Naive thymus-derived CD4-positive, alpha-beta T cell (primary cell): Measurements from ENCODE around the gene LRRC61. TPM values are rescaled to one million over a fixed set of nuclear protein-coding genes. Genes with fewer than 3 reads are reported as not detected.
A peak's percentile ranks its signal among the peaks of the same experiment; 100 is the strongest.

Experiments
- ATAC-seq: fragments of 150-1000 bp; cut with Tn5 transposase; 2 replicates; pipeline ENCODE4 v1.10.0; 2021; ENCODE audit warnings: mild to moderate bottlenecking, moderate library complexity
- CTCF ChIA-PET: fragments of 350-600 bp; sonication (Branson Sonifier 250); formaldehyde crosslinking; loops from one replicate; lab custom pipeline; 2021; ENCODE audit warnings: antibody characterized with exemption; lab: Charles Lee
- POLR2A ChIA-PET: fragments of 350-600 bp; sonication (Branson Sonifier 250); formaldehyde crosslinking; loops from one replicate; lab custom pipeline; 2021; ENCODE audit warnings: antibody characterized with exemption, inconsistent platforms; lab: Charles Lee
- DNase-seq, 9 donors: peaks; one replicate each; pipeline versions ENCODE4 v3.0.0 to v3.0.0-alpha.2; 2020 to 2022; ENCODE audit warnings: mixed read lengths in 1 of 9
- H3K27ac ChIP-seq: one replicate; pipeline ENCODE4 v1.7.0; 2013; ENCODE audit warnings: mild to moderate bottlenecking, low read depth, low read length, moderate library complexity
- H3K27me3 ChIP-seq, 2 donors: one replicate each; pipeline ENCODE4 v1.7.0; 2013; ENCODE audit warnings: low read length in 2 of 2, mild to moderate bottlenecking in 2 of 2, moderate library complexity in 2 of 2; ENCODE audit not compliant: control insufficient read depth in 2 of 2, insufficient read depth in 2 of 2
- H3K36me3 ChIP-seq, 3 experiments: 1 replicate in 2 of 3; 2 replicates in 1 of 3; pipeline ENCODE4 v1.7.0; 2013; ENCODE audit warnings: low read length in 3 of 3, mild to moderate bottlenecking in 3 of 3, moderate library complexity in 1 of 3; ENCODE audit not compliant: insufficient read depth in 3 of 3, control insufficient read depth in 2 of 3
- H3K4me1 ChIP-seq, 2 donors: one replicate each; pipeline ENCODE4 v1.7.0; 2013; ENCODE audit warnings: low read length in 2 of 2, mild to moderate bottlenecking in 2 of 2, moderate library complexity in 1 of 2; ENCODE audit not compliant: control insufficient read depth in 2 of 2, insufficient read depth in 2 of 2
- H3K4me3 ChIP-seq: 2 replicates; pipeline ENCODE4 v1.7.0; 2013; ENCODE audit warnings: mild to moderate bottlenecking, low read length
- H3K9me3 ChIP-seq, 3 experiments: 1 replicate in 2 of 3; 2 replicates in 1 of 3; pipeline ENCODE4 v1.7.0; 2013; ENCODE audit warnings: low read length in 3 of 3; ENCODE audit not compliant: control insufficient read depth in 2 of 3
- H3K27ac Mint-ChIP-seq, 9 donors: one replicate each; pipeline ENCODE4 v1.8.0; 2020 to 2022; ENCODE audit warnings: mixed read lengths in 9 of 9, mild to moderate bottlenecking in 8 of 9, moderate library complexity in 5 of 9, inconsistent platforms in 2 of 9
- H3K27me3 Mint-ChIP-seq, 5 donors: one replicate each; pipeline ENCODE4 v1.8.0; 2021 to 2022; ENCODE audit warnings: mixed read lengths in 5 of 5, mild to moderate bottlenecking in 1 of 5
- H3K36me3 Mint-ChIP-seq, 5 donors: one replicate each; pipeline ENCODE4 v1.8.0; 2020 to 2022; ENCODE audit warnings: mixed read lengths in 5 of 5, mild to moderate bottlenecking in 3 of 5, inconsistent platforms in 1 of 5
- H3K4me1 Mint-ChIP-seq, 7 donors: one replicate each; pipeline ENCODE4 v1.8.0; 2020 to 2022; ENCODE audit warnings: mixed read lengths in 7 of 7, mild to moderate bottlenecking in 3 of 7, inconsistent platforms in 1 of 7
- H3K4me3 Mint-ChIP-seq, 10 donors: one replicate each; pipeline ENCODE4 v1.8.0; 2020 to 2022; ENCODE audit warnings: mild to moderate bottlenecking in 10 of 10, mixed read lengths in 10 of 10, moderate library complexity in 6 of 10, inconsistent platforms in 2 of 10
- H3K9me3 Mint-ChIP-seq, 11 donors: one replicate each; pipeline ENCODE4 v1.8.0; 2020 to 2022; ENCODE audit warnings: mixed read lengths in 11 of 11, mild to moderate bottlenecking in 4 of 11, inconsistent platforms in 1 of 11, moderate library complexity in 1 of 11
- intact Hi-C, 2 donors: fragments of 100-400 bp; cut with micrococcal nuclease; formaldehyde crosslinking; loops; one replicate each; pipeline ENCODE4 v1.15.1; 2023
- polyA plus RNA-seq, 2 donors: library from polyadenylated mRNA; unstranded; fragments of 300-500 nt; fragmentation: Illumina TruSeq; gene quantifications; one replicate each; pipeline ENCODE4 v1.2.3, GENCODE V29; 2021
- total RNA-seq, 6 experiments: library from RNA in 5 of 6; stranded (reverse) in 5 of 6; gene quantifications; 1 replicate in 5 of 6; 2 replicates in 1 of 6; pipeline ENCODE4 v1.2.3 and lab custom pipeline; 2021 to 2026

Gene LRRC61
- total and polyA plus RNA-seq, 7 experiments from 2014 or later = 8.3 to 30.0 (median 13.8) TPM

DNA sequence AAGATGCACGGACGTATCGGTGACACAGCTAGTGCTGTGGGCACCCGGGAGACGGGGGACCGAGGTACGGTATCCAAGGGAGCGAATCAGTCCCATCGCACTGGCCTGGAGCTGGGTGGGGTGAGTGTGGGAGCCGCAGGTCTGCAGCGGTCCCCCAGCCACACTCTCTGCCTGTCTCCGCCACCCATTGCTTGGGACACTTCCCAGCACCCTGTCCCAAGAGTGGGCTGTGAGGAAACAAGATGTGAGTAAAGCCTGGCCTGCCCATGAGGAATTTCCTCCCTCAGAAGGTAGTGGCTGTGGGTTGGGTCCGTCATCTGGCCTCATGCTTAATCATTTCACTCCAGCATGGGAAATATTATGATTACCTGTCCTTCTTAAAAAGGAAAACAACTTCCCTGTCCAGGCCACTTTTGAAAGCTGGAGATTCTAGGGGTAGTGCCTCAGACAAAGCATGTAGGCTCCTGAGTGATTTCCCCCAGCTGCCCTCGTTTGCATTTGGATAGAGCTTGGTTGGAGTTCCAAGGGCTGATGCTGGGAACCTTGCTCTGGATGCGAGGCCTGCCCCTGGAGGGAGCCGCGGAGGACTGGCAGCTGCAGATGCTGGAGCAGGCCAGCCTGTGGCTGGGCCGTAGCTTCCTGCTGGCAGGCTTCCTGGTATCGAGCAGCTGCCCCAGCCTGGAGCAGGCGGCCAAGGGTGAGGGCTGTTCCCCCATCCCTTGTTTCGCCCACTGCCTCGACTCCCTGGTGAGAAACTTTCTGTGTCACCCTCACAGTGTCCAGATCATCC lies 6.4 kb downstream of the LRRC61 start:
- peaks cover 10 to 40% (median 17%) of the 10 kb centered on the region in 5 donors for H3K36me3 Mint-ChIP-seq
- CTCF ChIA-PET = no interaction called here
- no peak for DNase-seq

DNA sequence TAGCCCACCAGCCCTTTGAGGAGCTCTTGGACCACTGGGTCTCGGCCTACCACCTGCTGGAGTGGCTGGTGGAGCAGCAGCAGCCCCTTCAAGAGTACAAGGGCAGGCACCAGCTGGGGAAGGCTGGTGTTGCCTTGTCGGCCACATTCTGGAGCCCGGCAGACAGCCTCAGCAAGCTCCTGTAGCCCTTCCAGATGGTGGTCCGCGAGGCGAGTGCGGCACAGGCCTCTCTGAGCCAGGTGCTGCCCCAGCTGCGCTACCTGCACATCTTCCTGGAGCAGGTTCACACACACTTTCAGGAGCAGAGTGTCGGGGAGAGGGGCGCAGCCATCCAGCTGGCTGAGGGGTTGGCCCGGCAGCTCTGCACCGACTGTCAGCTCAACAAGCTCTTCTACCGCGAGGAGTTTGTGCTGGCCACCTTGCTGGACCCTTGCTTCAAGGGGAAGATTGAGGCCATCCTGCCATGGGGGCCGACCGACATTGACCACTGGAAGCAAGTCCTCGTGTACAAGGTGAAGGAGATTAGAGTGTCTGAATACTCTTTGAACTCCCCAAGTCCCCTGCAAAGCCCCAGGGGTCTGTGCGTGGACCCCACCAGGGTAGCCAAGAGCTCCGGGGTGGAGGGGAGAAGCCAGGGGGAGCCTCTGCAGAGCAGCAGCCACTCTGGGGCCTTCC lies 7.2 kb downstream of the LRRC61 start:
- Mint-ChIP-seq H3K4me3 (no peak overlapping the region), H3K27me3 (no peaks in the 10 kb centered on the region), H3K9me3 (peaks cover 0 to 1% (median 0%) of the 10 kb centered on the region in 11 donors), H3K36me3 (peaks cover 10 to 40% (median 17%) of the 10 kb centered on the region in 5 donors), H3K27ac (no peak overlapping the region), H3K4me1 (peaks cover 1 to 14% (median 4%) of the 10 kb centered on the region in 7 donors)
- Histone ChIP-seq H3K4me1 (no peaks in the 10 kb centered on the region), H3K27me3 (no peaks in the 10 kb centered on the region), H3K27ac (no peak overlapping the region), H3K9me3 (no peaks in the 10 kb centered on the region), H3K36me3 (peaks cover 0 to 48% (median 0%) of the 10 kb centered on the region in 3 experiments), H3K4me3 (no peak overlapping the region)
- intact Hi-C loops = no loop called here
- ChIA-PET CTCF (no interaction called here), POLR2A (no interaction called here)
- ATAC-seq (no peak), DNase-seq (no peak)

More for the DNA sequence above, 6.4 kb downstream of the LRRC61 start:
- no peaks in the 10 kb centered on the region for H3K27me3 ChIP-seq
- H3K4me1 ChIP-seq = peaks cover 0 to 3% of the 10 kb centered on the region in 2 donors
- POLR2A ChIA-PET = no interaction called here
- H3K36me3 ChIP-seq = peaks cover 0 to 48% (median 0%) of the 10 kb centered on the region in 3 experiments
- Mint-ChIP-seq H3K27me3 (no peaks in the 10 kb centered on the region), H3K4me1 (peaks cover 9 to 22% (median 12%) of the 10 kb centered on the region in 7 donors), H3K27ac (peak overlapping the region in 1 of 9 donors; percentile 24), H3K9me3 (peaks cover 0 to 1% (median 0%) of the 10 kb centered on the region in 11 donors), H3K4me3 (no peak overlapping the region)
- intact Hi-C loops = no loop called here
- no peak for ATAC-seq
- no peak overlapping the region for H3K27ac ChIP-seq
- no peak overlapping the region for H3K4me3 ChIP-seq
- no peaks in the 10 kb centered on the region for H3K9me3 ChIP-seq

DNA sequence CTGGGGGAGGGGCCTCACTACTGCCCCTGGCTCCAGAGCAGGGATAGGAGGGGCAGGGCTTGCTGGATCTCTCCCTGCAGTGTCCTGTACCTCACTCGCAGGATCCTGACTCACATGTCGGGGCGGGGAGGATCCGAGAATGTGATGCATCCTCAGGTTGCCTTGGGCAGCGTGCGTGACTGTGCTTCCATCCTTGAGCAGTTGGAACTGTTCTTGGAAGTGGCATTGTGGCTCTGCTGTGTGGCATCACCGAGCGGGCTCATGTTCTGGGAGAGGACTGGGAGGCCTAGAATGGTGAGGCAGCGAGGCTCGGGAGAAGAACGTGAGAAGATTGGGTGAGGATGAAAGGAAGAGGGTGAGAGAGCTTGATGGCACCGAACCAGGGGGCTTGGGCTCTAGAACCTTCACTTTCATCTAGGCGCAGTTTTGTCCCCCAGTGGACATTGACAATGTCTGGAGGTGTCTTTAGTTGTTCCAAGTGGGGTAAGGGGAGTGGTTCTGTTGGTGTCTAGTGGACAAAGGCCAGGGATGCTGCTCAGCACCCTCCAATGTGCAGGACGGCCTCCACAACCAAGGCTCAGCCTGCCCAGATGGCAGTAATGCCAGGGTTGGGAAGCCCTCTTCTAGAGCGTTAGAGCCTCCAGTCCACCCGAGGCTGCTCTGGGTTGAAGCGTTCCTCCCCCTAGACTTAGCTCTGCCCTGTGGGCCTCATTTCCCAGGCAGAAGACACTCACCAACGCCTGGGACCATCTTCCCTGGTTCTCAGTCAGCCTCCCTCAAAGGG lies 9.9 kb downstream of the LRRC61 start:
- H3K27ac Mint-ChIP-seq = no peak overlapping the region
- POLR2A ChIA-PET = no interaction called here
- H3K36me3 ChIP-seq = peaks cover 0 to 38% (median 0%) of the 10 kb centered on the region in 3 experiments
- H3K27me3 ChIP-seq = no peaks in the 10 kb centered on the region
- no peak overlapping the region for H3K4me3 ChIP-seq
- H3K27ac ChIP-seq = no peak overlapping the region
- H3K27me3 Mint-ChIP-seq = no peaks in the 10 kb centered on the region
- CTCF ChIA-PET = interaction anchor here (0.6 kb wide), 1 partner anchor 481 kb away, joined by 3 read pairs; no protein-coding TSS in a partner anchor
- H3K36me3 Mint-ChIP-seq = peaks cover 2 to 33% (median 9%) of the 10 kb centered on the region in 5 donors
- intact Hi-C loops = no loop called here
- ATAC-seq (no peak), DNase-seq (no peak)
- H3K9me3 ChIP-seq = no peaks in the 10 kb centered on the region
- H3K4me1 ChIP-seq = no peaks in the 10 kb centered on the region
- no peak overlapping the region for H3K4me3 Mint-ChIP-seq
- peaks cover 0 to 1% (median 0%) of the 10 kb centered on the region in 11 donors for H3K9me3 Mint-ChIP-seq
- H3K4me1 Mint-ChIP-seq = peaks cover 0 to 4% (median 0%) of the 10 kb centered on the region in 7 donors

DNA sequence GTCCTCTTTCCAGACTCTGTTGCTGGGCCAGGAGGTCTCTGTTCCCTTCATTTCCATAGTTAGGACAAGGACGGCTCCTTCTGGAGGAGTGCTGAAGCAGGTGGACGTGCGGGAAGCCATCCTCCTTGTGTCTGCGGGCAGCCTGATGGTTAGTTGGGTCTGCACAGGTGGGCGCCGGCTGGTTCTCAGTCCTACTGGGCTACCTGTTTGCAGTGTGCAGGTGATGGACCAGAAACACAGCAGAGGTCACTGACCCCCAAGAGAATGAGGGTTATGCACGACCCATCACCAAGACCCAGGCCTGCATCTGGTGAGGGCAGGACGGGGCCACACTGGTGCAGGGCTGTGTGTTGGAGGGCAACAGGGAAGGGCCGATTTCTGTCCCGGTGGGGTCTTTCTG lies 10.5 kb downstream of the LRRC61 start:
- Histone ChIP-seq H3K9me3 (no peaks in the 10 kb centered on the region), H3K27ac (no peak overlapping the region), H3K36me3 (peaks cover 0 to 31% (median 0%) of the 10 kb centered on the region in 3 experiments), H3K4me3 (no peak overlapping the region), H3K4me1 (no peaks in the 10 kb centered on the region), H3K27me3 (no peaks in the 10 kb centered on the region)
- H3K36me3 Mint-ChIP-seq = peaks cover 2 to 31% (median 6%) of the 10 kb centered on the region in 5 donors
- no peaks in the 10 kb centered on the region for H3K27me3 Mint-ChIP-seq
- POLR2A ChIA-PET = no interaction called here
- no peak overlapping the region for H3K4me3 Mint-ChIP-seq
- CTCF ChIA-PET = interaction anchor here (0.6 kb wide), 1 partner anchor 481 kb away, joined by 3 read pairs; no protein-coding TSS in a partner anchor
- peaks cover 0 to 1% (median 0%) of the 10 kb centered on the region in 11 donors for H3K9me3 Mint-ChIP-seq
- intact Hi-C loops = no loop called here
- no peak overlapping the region for H3K27ac Mint-ChIP-seq
- no peak for DNase-seq
- peaks cover 0 to 4% (median 0%) of the 10 kb centered on the region in 7 donors for H3K4me1 Mint-ChIP-seq
- ATAC-seq = no peak

DNA sequence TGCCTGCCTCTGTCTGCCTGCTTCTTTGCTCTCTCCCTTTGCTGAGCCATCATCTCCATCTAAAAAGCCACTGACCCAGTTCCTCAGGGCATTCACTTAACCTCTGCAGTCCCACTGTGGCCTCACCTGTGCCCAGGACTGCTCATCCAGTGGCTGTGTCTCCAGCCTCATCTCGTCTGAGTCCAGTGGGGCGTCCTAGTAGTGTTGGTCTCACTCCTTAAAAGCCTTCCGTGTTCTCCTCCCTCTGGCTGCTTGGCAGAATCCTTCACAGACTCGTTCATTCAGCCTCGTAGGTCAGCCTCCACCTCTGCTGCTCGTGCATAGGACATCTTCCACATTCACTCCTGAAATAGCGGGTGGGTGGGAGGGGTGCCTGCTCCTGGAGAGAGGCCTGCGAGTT lies 11.0 kb downstream of the LRRC61 start:
- Histone ChIP-seq H3K9me3 (no peaks in the 10 kb centered on the region), H3K4me3 (no peak overlapping the region), H3K27me3 (no peaks in the 10 kb centered on the region), H3K27ac (no peak overlapping the region), H3K36me3 (peaks cover 0 to 27% (median 0%) of the 10 kb centered on the region in 3 experiments), H3K4me1 (no peaks in the 10 kb centered on the region)
- H3K27me3 Mint-ChIP-seq = no peaks in the 10 kb centered on the region
- ATAC-seq = no peak
- H3K4me1 Mint-ChIP-seq = peaks cover 0 to 2% (median 0%) of the 10 kb centered on the region in 7 donors
- CTCF ChIA-PET = interaction anchor here (0.7 kb wide), 1 partner anchor 447 kb away, joined by 3 read pairs; no protein-coding TSS in a partner anchor
- no peak overlapping the region for H3K4me3 Mint-ChIP-seq
- DNase-seq = no peak
- intact Hi-C loops = no loop called here
- peaks cover 0 to 1% (median 0%) of the 10 kb centered on the region in 11 donors for H3K9me3 Mint-ChIP-seq
- H3K36me3 Mint-ChIP-seq = peaks cover 2 to 26% (median 6%) of the 10 kb centered on the region in 5 donors
- POLR2A ChIA-PET = no interaction called here
- H3K27ac Mint-ChIP-seq = peak overlapping the region in 1 of 9 donors; percentile 7
